VCaP (cell line): ENCODE results near the gene INO80E.
A peak's percentile ranks its signal among the peaks of the same experiment; 100 is the strongest.

ENCODE experiments used
- H3K27ac ChIP-seq: fragments of 450-650 bp; 2 replicates; pipeline ENCODE4 v1.5.1; 2017
- CTCF ChIP-seq: fragments of 450-650 bp; conservative IDR thresholded peaks from 2 replicates; pipeline ENCODE4 v1.5.1; 2017; ENCODE audit warnings: mild to moderate bottlenecking, moderate library complexity

The INO80E gene

DNA sequence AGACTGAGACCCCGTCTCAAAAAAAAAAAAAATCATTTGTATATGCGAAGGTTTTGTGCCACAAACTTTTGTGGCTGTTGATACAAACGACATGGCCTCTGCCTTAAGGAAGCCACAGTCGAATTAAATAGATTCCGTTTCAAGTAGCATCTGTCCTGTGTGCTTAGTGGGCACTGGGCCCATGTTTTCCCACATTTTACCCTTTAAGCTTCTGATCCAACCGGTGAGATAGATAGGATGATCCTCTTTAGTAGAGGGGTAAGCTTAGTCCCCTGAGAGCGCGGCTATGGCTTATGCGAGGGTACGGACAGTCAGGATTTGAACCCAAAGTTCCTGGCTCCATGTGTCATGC is 34.9 kb upstream of the INO80E start:
- TF ChIP-seq CTCF, result no peak
- H3K27ac ChIP-seq, result peak overlapping the region; percentile 73

DNA sequence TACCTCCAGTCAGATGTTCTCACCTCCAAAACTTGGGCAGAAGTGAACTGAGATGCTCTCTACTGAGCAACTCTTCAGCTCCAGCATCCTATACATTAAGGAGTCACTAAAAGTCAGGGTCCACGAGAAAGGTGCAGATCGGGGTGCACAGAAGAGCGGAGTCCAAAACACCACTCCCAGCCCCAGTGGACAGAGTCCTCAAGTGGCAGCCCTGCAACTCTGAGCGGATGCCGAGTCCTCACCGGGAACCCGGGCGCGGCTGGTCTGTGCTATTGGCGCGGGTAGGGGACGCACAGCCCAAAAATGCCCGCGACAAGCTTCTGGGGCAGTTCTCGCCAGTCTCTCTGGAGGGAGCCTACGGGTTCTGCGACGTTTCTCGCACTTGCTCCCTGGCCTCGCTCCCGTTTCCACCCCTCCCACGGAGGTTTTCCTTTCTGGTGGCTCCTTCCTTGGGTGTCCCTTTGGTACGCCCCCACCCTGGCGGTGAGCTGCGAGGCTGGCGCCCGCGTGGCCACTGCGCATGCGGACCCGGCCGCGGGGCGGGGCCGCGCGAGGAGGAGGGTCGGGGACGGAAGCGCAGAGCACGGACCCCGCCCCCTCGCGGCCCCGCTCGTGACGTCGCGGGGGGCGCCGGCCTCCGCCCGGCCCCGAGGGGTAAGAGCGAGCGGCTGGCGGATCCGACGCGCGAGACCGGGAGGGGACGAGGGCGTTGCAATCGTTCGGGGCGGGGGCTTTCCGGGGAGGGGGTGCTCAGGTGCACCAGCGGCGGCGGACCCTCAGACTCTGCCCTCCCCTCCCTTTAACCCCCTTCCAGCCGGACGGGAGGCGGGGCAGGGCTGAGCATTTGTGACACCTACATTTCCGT is 34.3 kb upstream of the INO80E start, which contains the start of gene TMEM219:
TMEM219 (plus strand) TSS at position 601 of the 865 bp plus-strand sequence. CDS start 1,065 bp downstream, outside the sequence.
- peak; percentile 18 for TF ChIP-seq CTCF
- peak within 1 kb of the TSS; percentile 73 for H3K27ac ChIP-seq

DNA sequence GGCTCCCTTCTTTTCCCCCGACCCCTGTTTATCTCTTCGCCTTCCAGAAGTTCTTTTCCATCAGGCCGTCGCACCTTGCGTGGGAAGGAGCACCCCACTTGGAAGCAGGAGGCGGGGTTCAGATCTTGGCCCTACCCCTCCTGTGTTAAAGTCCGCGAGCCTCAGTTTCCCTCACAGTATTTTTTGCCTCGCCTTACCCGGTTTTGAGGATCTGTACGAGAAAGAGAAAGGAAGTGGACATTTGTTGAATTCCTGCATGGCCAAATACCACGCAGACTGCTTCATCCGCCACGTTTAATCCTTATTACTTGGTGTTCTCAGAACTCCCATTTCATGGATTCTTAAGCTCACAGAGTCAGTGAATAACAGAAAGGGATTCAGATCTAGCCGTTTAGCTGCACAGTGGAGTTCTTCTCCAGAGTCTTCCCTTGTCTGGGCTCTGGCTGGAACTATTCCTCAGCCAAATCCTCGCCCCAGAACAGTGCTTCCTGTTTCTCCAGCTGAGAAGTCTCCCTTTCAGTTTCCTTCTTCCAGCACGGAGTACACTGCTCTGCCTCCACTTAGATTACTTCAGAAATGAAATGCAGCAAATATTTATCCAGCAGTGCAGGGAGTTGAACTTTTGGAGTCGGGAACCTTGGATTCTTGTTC is 33.6 kb upstream of the INO80E start:
- H3K27ac ChIP-seq, result peak overlapping the region; percentile 73
- no peak for TF ChIP-seq CTCF

GRCh38 chr16:29963021-29963743 is 32.9 kb upstream of the INO80E start:
- peak overlapping the region; percentile 73; the same call in 1 of the 2 replicates for H3K27ac ChIP-seq
- TF ChIP-seq CTCF, result no peak

GRCh38 chr16:29968205-29968604 is 27.8 kb upstream of the INO80E start:
- no peak for TF ChIP-seq CTCF
- no peak overlapping the region for H3K27ac ChIP-seq

- TF ChIP-seq CTCF, result no peak
- no peak overlapping the region for H3K27ac ChIP-seq
Observed at GRCh38 chr16:29971304-29971703, 24.7 kb upstream of the INO80E start.

DNA sequence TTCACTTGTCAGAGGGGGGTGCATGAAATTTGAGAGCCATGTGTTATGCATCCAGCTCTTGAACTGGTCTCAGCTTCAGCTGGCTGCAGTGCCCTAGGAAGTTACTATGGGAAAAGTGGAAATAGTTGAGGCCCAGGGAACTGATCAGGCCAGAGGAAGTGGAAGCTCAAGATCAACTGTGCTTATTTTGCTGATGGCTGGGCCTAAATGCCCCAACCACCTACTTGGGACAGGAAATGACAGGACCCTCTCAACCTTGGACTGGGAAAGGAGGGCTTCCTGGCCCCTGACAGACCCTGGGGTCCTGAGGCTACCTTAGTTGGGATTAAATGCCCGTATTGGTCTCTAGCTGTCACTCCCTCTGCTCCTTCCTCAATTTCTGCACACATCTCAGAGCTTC is 23.5 kb upstream of the INO80E start:
- TF ChIP-seq CTCF, result no peak
- no peak overlapping the region for H3K27ac ChIP-seq
